ENCODE data around the gene GRIN2A. TPM values are rescaled to one million over a fixed set of nuclear protein-coding genes. Genes with fewer than 3 reads are reported as not detected.
A peak's percentile ranks its signal among the peaks of the same experiment; 100 is the strongest.

Gene GRIN2A
- total and polyA plus RNA-seq, 2 of the 13 experiments (the other 11 are each of a cell fraction or from before 2014, with no cell fraction given) = not detected

- H4K20me1 ChIP-seq (ENCODE audit: insufficient read depth, low read length) = no peaks in the 10 kb centered on the region
- no peaks in the 10 kb centered on the region for H3K36me3 ChIP-seq (replicated peaks in 1 of 2; ENCODE audit: control insufficient read depth in 1 of 2, insufficient read depth in 2 of 2, low read length in 2 of 2)
- intact Hi-C loops (cut with micrococcal nuclease; ENCODE audit: unreplicated experiment) (loop anchor here (5.0 kb wide), 2 partner anchors 1009 to 1171 kb away; no protein-coding TSS in a partner anchor), in situ Hi-C loops (cut with HindIII; ENCODE audit: extremely low pct_ligation_motif_present, low pct_unique_long_range_greater_than_20kb) (no loop called here)
- H3K4me3 ChIP-seq (replicated peaks in 1 of 3; ENCODE audit: insufficient read depth in 1 of 3, low read depth in 2 of 3, low read length in 3 of 3) = no peak overlapping the region
- FAIRE-seq (peak; percentile 68), DNase-seq (ENCODE audit: low spot score) (peak; percentile 83), ATAC-seq (peak; percentile 85)
- BruUV-seq (replicated peaks) = no TSS peak
- H3K4me2 ChIP-seq (ENCODE audit: low read depth, low read length) = no peak overlapping the region
- WGBS (ENCODE audit: low lambda C conversion rate) = 1% methylated on average over 4 of the region's 4 CpGs
- no peak overlapping the region for H2AFZ ChIP-seq (ENCODE audit: low read length)
- peaks cover 2 to 6% of the 10 kb centered on the region in 2 experiments; a peak in 3 of 5 replicates for H3K27me3 ChIP-seq (ENCODE audit: control insufficient read depth in 1 of 2, insufficient read depth in 2 of 2, low read length in 2 of 2)
- no peaks in the 10 kb centered on the region for H3K79me2 ChIP-seq (ENCODE audit: insufficient read depth, low read length)
- no peaks in the 10 kb centered on the region for H3K9me3 ChIP-seq (ENCODE audit: low read length)
- ChIA-PET CTCF (ENCODE audit: low intra/inter-chr PET ratio, low total read pairs) (no interaction called here), POLR2A (no interaction called here)
- peaks cover 11% of the 10 kb centered on the region for H3K4me1 ChIP-seq (ENCODE audit: insufficient read depth, low read length)
- H3K27ac ChIP-seq (ENCODE audit: extremely low read length, insufficient read depth, low read length) = no peak overlapping the region
- H3K9ac ChIP-seq (ENCODE audit: insufficient read depth, low read depth, low read length) = no peak overlapping the region
- TF ChIP-seq ZNF546 (CRISPR knock-in tag; conservative IDR thresholded peaks at IDR 0.05) (no peak), PITX1 (CRISPR knock-in tag; IDR thresholded peaks at IDR 0.05) (peak; percentile 94), NR3C1 (CRISPR knock-in tag; IDR thresholded peaks at IDR 0.05) (no peak), MIXL1 (CRISPR knock-in tag; IDR thresholded peaks at IDR 0.05) (0 out of 2 replicates have a peak, but pooled peaks have one; percentile 27), ZFP82 (CRISPR knock-in tag; IDR thresholded peaks at IDR 0.05; ENCODE audit: borderline replicate concordance) (no peak), ZNF576 (CRISPR knock-in tag; IDR thresholded peaks at IDR 0.05) (no peak), ELF3 (CRISPR knock-in tag; IDR thresholded peaks at IDR 0.05) (0 out of 2 replicates have a peak, but pooled peaks have one; percentile 47), HNRNPK (IDR thresholded peaks at IDR 0.05; ENCODE audit: low read depth, low read length, poor library complexity, severe bottlenecking) (no peak), MAF1 (CRISPR knock-in tag; IDR thresholded peaks at IDR 0.05; ENCODE audit: borderline replicate concordance) (no peak), IRF2 (CRISPR knock-in tag; IDR thresholded peaks at IDR 0.05) (no peak), ZNF331 (CRISPR knock-in tag; IDR thresholded peaks at IDR 0.05) (peak; percentile 37; the same call in 1 of the 2 replicates), HDAC2 (CRISPR knock-in tag; IDR thresholded peaks at IDR 0.05) (0 out of 2 replicates have a peak, but pooled peaks have one; percentile 41), HNF4A (CRISPR knock-in tag; IDR thresholded peaks at IDR 0.05) (peak; percentile 92), TIGD3 (CRISPR knock-in tag; IDR thresholded peaks at IDR 0.05; ENCODE audit: borderline replicate concordance) (no peak), FOSL2 (CRISPR knock-in tag; IDR thresholded peaks at IDR 0.05) (0 out of 2 replicates have a peak, but pooled peaks have one; percentile 18), NR2F1 (CRISPR knock-in tag; IDR thresholded peaks at IDR 0.05) (peak in 1 of 2 experiments; percentile 62; a peak in 1 of 4 replicates), ZNF441 (CRISPR knock-in tag; IDR thresholded peaks at IDR 0.05; ENCODE audit: borderline replicate concordance) (no peak), ZSCAN9 (CRISPR knock-in tag; IDR thresholded peaks at IDR 0.05; ENCODE audit: borderline replicate concordance) (0 out of 2 replicates have a peak, but pooled peaks have one; percentile 26), MED1 (CRISPR knock-in tag; IDR thresholded peaks at IDR 0.05) (0 out of 2 replicates have a peak, but pooled peaks have one; percentile 21), ARID5B (CRISPR knock-in tag; IDR thresholded peaks at IDR 0.05) (peak; percentile 60; the same call in 1 of the 2 replicates), RARA (CRISPR knock-in tag; IDR thresholded peaks at IDR 0.05) (no peak), SOX6 (IDR thresholded peaks at IDR 0.05) (no peak), SOX6 (CRISPR knock-in tag; IDR thresholded peaks at IDR 0.05) (peak; percentile 38; the same call in 1 of the 2 replicates)
These were observed 11.0 kb downstream of the GRIN2A start for GRCh38 chr16:10171221-10171620.

Measured in HepG2 (cell line).